ENCODE results near the gene ZBTB1.

GRCh38 chr14:64541972-64542835, 37.6 kb downstream of the ZBTB1 start:
- TF ChIP-seq RCOR1 (conservative IDR thresholded peaks at IDR 0.05; ENCODE audit: low read depth, low read length) (no peak), POLR2AphosphoS5 (IDR thresholded peaks at IDR 0.05; ENCODE audit: low read length) (no peak), CTCF (IDR thresholded peaks at IDR 0.05 in 2 of 3, conservative IDR thresholded peaks at IDR 0.05 in 1 of 3; ENCODE audit: control insufficient read depth in 2 of 3, extremely low read depth in 1 of 3, insufficient read depth in 1 of 3, low read depth in 3 of 3, low read length in 3 of 3) (no peak), POLR2A (IDR thresholded peaks at IDR 0.05; ENCODE audit: low read depth, low read length) (no peak), ZZZ3 (IDR thresholded peaks at IDR 0.05; ENCODE audit: control insufficient read depth, insufficient read length, low read depth) (no peak), NRF1 (conservative IDR thresholded peaks at IDR 0.05; ENCODE audit: low read depth, low read length) (no peak), HDGF (IDR thresholded peaks at IDR 0.05) (no peak)

Data from GM12878 (cell line).